ENCODE results near the gene EFNA1. TPM values are rescaled to one million over a fixed set of nuclear protein-coding genes. Genes with fewer than 3 reads are reported as not detected.

Gene EFNA1
- total RNA-seq, 2 donors from 2014 or later: 85.1 to 132 TPM

DNA sequence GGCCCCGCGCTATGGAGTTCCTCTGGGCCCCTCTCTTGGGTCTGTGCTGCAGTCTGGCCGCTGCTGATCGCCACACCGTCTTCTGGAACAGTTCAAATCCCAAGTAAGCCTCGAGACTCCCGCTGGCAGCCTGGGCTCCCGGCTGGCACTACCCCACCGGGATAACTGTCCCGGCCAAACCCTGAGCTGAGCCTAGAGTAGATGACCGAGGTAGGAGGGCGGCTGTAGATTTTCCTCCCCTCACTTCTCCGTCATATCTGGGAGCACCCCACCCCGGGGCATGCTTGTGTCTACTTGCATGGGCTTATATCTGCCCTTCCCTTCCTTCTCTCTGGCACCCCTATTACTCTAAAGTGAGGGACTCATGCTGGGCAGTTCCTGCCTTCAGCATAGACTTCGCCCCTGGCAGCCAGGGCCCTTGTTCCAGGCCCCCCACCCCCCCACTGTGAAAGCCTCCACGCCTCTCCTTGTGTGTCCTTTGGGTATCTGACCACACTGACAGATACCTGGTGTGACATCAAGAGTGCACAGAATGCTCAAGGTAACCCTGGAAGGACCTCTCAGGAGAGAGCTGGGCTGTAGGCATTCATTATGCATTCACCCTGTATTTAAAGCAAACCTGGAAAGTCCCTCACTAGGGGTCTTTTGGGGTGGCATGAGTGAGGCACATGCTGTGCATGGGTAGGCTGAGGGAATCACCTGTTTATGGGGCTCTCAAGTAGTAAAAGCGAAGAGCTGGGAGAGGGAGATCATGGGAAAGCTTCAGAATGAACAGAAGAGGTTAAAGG lies 485 bp downstream of the EFNA1 start:
- Histone ChIP-seq H3K9me3 (no peaks in the 10 kb centered on the region), H3K27ac (peak overlapping the region; percentile 94 to 98), H3K4me1 (replicated peaks) (peaks cover 14% of the 10 kb centered on the region), H3K4me3 (peak overlapping the region; percentile 71 to 80), H3K36me3 (peaks cover 0 to 4% of the 10 kb centered on the region in 2 donors), H3K27me3 (replicated peaks; ENCODE audit: insufficient read depth) (no peaks in the 10 kb centered on the region)
- no peak for TF ChIP-seq POLR2AphosphoS5 (IDR thresholded peaks at IDR 0.05)
- no peak for TF ChIP-seq POLR2A (IDR thresholded peaks at IDR 0.05)
- TF ChIP-seq, protein P1, sequence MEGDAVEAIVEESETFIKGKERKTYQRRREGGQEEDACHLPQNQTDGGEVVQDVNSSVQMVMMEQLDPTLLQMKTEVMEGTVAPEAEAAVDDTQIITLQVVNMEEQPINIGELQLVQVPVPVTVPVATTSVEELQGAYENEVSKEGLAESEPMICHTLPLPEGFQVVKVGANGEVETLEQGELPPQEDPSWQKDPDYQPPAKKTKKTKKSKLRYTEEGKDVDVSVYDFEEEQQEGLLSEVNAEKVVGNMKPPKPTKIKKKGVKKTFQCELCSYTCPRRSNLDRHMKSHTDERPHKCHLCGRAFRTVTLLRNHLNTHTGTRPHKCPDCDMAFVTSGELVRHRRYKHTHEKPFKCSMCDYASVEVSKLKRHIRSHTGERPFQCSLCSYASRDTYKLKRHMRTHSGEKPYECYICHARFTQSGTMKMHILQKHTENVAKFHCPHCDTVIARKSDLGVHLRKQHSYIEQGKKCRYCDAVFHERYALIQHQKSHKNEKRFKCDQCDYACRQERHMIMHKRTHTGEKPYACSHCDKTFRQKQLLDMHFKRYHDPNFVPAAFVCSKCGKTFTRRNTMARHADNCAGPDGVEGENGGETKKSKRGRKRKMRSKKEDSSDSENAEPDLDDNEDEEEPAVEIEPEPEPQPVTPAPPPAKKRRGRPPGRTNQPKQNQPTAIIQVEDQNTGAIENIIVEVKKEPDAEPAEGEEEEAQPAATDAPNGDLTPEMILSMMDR (IDR thresholded peaks at IDR 0.05): no peak
- 4% methylated on average over 17 of the region's 17 CpGs for WGBS
- intact Hi-C loops (cut with DNase I): loop anchor here (2.0 kb wide), 1 partner anchor 35 kb away; no protein-coding TSS in a partner anchor
- DNase-seq (ENCODE audit: low spot score): no peak

- intact Hi-C loops (cut with DNase I): no loop called here
- peaks cover under 1 to 9% of the 10 kb centered on the region in 2 donors for H3K36me3 ChIP-seq
- WGBS: 9% methylated on average over 14 of the region's 14 CpGs
- H3K4me1 ChIP-seq (replicated peaks): peaks cover 19% of the 10 kb centered on the region
- peak overlapping the region; percentile 71 to 80 for H3K4me3 ChIP-seq
- no peaks in the 10 kb centered on the region for H3K27me3 ChIP-seq (replicated peaks; ENCODE audit: insufficient read depth)
- H3K9me3 ChIP-seq: no peaks in the 10 kb centered on the region
- peak overlapping the region; percentile 94 to 98 for H3K27ac ChIP-seq
- peak; percentile 55 for TF ChIP-seq POLR2AphosphoS5 (IDR thresholded peaks at IDR 0.05)
- TF ChIP-seq POLR2A (IDR thresholded peaks at IDR 0.05): peak; percentile 60
- TF ChIP-seq, protein P1 (IDR thresholded peaks at IDR 0.05): peak in 1 of 4 experiments; percentile 4
- peak; percentile 62 for DNase-seq (ENCODE audit: low spot score)
Observed at GRCh38 chr1:155128755-155129473, 1.2 kb downstream of the EFNA1 start.

- TF ChIP-seq POLR2A (IDR thresholded peaks at IDR 0.05): no peak
- no peak for TF ChIP-seq POLR2AphosphoS5 (IDR thresholded peaks at IDR 0.05)
- TF ChIP-seq, protein P1 (IDR thresholded peaks at IDR 0.05): no peak
- Histone ChIP-seq H3K4me1 (replicated peaks) (peaks cover 31% of the 10 kb centered on the region), H3K27ac (peak overlapping the region; percentile 94 to 98), H3K4me3 (peak overlapping the region; percentile 71 to 80), H3K27me3 (replicated peaks; ENCODE audit: insufficient read depth) (no peaks in the 10 kb centered on the region), H3K9me3 (no peaks in the 10 kb centered on the region), H3K36me3 (peaks cover 5 to 15% of the 10 kb centered on the region in 2 donors)
- intact Hi-C loops (cut with DNase I): loop anchor here (5.0 kb wide), 1 partner anchor 37 kb away; no protein-coding TSS in a partner anchor
- no peak for DNase-seq (ENCODE audit: low spot score)
- WGBS: 13% methylated on average over 5 of the region's 6 CpGs
Observed at GRCh38 chr1:155130272-155131006, 2.8 kb downstream of the EFNA1 start.

DNA sequence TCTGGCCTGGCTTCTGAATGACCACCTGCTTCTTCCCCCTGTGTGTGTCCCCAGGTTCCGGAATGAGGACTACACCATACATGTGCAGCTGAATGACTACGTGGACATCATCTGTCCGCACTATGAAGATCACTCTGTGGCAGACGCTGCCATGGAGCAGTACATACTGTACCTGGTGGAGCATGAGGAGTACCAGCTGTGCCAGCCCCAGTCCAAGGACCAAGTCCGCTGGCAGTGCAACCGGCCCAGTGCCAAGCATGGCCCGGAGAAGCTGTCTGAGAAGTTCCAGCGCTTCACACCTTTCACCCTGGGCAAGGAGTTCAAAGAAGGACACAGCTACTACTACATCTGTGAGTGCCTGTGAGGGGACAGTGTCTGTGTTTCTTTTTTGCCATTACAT lies 3.6 kb downstream of the EFNA1 start:
- DNase-seq (ENCODE audit: low spot score): peak; percentile 64
- TF ChIP-seq, protein P1 (IDR thresholded peaks at IDR 0.05): no peak
- TF ChIP-seq POLR2A (IDR thresholded peaks at IDR 0.05) (no peak), POLR2AphosphoS5 (IDR thresholded peaks at IDR 0.05) (peak; percentile 66)
- Histone ChIP-seq H3K27me3 (replicated peaks; ENCODE audit: insufficient read depth) (no peaks in the 10 kb centered on the region), H3K27ac (peak overlapping the region; percentile 94 to 98), H3K36me3 (peaks cover 5 to 15% of the 10 kb centered on the region in 2 donors), H3K4me3 (peak overlapping the region in 1 of 2 donors; percentile 80), H3K4me1 (replicated peaks) (peaks cover 25% of the 10 kb centered on the region), H3K9me3 (no peaks in the 10 kb centered on the region)
- 51% methylated on average over 7 of the region's 8 CpGs for WGBS
- intact Hi-C loops (cut with DNase I): loop anchor here (5.0 kb wide), 1 partner anchor 36 kb away; no protein-coding TSS in a partner anchor
